NCI-H1930 (cell line): ENCODE results near the gene ANO10.
"Not testable (repeated sequence)": the region's sequence is repeated elsewhere in the genome, so short reads cannot be mapped to it uniquely, and the experiment has no call there.

Experiments used
- DNase-seq, 2 experiments: peaks; one replicate each; lab custom pipeline; 2025; lab: John Stamatoyannopoulos, UW

ANO10 gene

DNA sequence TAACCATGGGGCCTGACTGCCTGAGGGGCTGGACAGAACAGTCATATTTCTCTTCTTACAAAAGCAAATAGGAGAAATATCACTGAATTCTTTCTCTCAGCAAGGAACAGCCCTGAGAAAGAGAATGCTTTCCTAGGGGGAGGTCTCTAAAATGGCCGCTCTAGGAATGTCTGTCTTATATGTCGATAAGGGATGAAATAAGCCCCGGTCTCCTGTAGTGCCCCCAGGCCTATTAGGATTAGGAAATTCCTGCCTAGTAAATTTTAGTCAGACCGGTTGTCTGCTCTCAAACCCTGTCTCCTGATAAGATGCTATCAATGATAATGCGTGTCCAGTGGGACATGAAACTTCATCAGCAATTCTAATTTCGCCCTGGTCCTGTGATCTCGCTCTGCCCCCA is 103.3 kb downstream of the ANO10 start:
- DNase-seq: not testable (repeated sequence)

DNA sequence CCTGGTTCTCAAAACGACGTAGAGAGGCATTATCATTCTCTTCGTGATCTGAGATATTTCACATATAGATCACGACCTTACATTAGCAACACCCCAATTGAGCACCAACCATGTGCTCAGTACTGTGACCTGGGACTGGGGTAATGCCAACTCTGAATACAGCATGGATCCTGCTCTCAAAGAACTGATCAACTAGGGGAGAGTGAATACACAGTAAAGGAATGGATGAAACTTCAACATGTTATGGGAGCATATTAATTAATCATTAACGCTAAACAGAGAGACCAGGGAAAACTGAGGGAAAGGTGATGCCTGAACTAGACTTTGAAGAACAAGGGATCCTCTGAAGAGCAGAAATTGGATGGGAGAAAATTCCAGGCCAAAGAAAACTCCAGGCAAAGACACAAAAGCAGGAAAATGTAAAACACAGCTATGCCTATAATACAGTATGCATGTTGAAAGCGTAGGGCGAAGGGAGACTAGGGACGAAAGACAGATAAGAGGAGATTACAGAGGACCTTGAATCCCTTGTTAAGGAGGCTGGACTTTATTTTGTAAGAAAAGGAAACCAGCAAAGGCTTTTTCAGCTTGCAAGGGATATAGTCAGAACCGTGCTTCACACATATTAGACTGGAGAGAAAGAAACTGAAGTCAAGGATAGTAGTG is 105.7 kb downstream of the ANO10 start:
- no peak for DNase-seq

DNA sequence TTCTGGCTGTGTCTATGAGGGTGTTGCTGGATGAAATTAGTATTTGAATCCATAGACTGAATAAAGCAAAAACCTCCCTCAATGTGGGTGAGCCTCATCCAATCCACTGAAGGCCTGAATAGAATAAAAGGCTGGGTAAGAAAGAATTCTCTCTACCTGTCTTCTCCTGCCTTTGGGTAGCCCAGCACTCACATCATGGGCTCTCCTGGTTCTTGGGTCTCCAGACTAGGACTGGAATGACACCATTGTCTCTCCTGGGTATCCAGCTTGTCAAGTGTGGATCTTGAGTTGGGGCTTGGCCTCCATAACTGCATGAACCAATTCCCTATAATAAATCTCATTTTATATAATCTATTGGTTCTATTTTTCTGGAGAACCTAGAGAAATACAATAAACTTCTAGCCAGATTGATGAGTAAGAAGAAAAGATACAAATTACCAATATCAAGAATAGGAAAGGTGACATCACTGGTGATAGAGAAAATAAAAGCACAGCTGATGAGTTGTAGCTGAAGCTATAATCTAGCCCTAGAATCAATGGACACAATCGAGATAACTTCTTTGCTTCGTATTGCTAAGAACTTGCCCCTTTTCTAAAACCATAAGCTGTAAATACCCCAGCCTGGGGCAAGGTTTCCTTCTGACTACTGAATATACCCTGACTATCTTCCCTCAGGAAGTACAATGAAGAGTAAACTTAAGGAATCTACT is 106.4 kb downstream of the ANO10 start:
- no peak for DNase-seq

DNA sequence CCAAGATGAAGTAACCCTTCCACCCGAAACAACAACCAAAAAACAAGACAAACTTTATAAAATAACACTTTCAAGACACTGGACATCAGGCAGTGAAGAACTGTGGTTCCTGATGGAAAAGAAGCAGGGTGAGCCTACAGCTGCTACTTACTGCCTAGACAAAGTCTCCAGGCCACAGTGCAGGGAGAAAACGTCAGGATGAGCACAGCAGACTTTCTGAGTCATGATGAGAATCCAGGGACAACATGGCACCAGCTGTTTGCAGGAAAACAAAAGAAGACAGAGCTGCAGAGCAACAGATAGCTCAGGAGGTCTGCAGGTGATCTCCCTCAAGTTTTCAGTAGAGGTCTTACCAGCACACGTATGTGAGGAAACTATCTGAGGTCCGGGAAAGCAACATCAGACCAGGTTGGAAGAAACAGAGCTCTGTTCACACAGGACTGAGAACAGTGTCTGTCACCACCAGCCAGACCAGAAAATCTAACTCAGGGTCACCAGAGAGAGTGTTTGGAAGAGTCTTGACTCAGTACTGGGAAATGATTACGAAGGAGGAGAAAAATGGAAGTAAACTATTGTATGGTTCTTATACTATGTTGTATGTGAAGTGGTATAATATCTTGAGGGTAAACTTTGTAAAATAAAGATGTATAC is 108.9 kb downstream of the ANO10 start:
- no peak for DNase-seq

DNA sequence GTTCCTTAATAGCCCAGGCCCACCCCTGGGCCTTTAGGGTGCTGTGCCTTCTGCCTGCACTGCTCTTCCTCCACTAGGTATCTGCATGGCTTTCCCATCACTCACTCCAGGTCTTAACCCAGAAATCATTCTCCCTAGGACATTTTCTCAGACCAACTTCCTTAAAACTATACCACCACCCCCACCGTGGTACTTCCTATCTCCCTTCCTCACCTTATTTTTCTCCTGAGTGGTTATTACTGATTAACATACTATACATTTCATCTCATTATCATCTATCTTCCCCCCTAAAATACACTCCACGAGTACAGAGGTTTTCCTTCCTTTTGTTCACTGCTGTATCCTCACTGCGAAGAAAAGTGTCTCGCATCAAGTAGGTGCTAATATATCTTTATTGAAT is 115.2 kb downstream of the ANO10 start:
- DNase-seq: no peak

DNA sequence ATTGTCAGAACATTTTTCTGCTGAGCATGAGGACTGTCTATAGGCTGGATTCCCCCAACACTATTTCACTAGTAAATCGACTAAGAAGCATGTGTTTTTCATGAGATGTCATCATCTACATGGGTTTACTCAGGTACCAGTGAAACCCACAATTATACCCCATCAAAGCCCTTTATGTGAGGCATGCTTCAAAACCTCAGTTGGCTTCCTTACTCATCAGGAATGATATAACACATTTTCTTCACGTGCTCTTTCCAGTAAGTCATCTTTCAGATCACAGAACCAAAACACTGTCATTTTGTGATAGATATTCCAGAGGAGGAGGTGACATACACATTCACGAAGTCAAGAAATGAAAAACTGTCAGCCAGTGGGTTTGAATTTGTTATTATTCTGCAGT is 116.5 kb downstream of the ANO10 start:
- DNase-seq: peak in 1 of 2 experiments; percentile 17

DNA sequence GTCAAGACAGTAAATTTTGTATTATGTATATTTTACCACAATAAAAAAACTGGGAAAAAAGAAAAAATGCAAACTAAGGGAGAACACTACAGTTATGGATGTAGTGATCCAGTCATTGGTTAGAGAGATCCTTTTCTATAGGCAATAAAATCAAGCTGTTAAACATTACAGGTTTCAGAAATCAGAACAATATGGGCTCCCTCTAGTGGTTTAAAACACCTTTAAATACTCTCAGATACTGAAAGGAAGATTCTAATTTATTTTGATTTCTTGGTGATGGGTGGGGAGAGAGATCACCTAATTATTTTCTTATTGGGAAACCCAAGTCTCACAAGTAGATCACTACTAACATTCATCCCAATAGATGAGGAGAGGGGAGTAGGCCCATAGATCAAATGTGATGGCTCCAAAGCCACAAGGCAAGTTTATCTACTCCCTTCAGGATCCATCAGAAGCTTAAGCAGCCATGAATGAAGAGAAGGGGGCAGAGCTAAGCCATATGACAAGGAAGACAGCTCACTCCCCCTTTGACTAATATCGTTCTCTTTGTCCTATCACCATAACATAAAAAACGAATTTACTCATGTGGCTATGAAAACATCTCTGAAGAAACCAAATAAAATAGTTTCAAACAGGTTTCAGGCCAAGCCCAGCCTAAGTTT is 118.6 kb downstream of the ANO10 start:
- DNase-seq: no peak

DNA sequence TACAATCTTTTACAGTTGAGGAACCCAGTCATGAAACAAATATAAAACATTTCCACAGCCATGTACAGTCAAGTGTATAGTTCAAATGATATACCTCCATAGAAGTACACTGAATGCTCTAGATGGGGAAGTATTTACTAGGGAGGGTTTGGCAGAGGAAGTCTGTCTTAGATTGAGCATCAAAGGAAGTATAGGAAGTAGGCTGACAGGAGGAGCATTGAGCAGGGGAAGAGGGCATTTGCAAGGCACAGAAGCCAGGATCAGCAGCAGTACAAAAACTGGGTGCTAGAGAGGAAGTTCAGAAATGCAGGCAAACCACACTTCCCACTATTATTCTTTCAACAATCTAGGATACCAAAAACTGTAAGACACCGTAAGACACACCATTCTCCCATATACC is 122.6 kb downstream of the ANO10 start:
- DNase-seq: no peak

DNA sequence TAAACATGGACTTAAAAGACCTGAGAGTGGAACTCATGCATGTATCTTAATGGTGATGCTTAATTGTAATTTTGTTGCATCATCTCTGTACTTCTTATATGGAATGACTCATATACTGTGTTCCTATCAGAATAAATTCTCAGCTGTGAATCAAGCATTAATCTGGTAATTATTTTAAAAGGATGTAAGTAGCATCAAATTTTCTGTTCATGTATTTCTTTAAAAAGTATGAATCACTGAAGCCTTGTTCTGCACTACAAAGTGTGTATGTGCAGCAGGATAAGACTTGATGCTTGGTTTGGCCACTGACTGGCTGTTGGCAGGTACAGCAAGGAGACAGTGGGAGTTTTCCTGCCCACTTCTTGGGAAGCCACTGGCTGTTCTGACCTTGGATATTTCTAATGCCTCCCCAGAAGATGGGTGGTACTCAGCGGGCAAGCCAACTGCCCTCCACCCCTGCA is 123.9 kb downstream of the ANO10 start:
- DNase-seq: no peak

DNA sequence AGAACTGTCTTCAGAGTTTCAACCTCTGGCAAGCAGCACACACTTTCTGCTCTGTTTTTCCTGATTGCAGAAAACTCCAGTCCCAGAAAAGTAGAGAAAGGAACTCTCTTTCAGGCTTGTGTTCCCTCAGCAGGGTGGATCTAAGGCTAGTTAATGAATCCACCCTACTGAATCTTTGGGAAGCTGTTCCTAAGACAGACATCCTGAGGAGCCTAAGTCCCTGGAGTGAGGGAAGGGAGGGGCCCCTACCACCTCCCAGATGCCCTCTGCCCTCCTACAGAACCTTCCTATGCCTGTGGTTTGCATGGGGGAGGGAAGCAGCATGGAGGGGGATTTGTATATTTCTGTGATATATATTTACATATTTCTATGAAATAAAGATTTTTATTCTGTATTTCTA is 124.4 kb downstream of the ANO10 start:
- no peak for DNase-seq

DNA sequence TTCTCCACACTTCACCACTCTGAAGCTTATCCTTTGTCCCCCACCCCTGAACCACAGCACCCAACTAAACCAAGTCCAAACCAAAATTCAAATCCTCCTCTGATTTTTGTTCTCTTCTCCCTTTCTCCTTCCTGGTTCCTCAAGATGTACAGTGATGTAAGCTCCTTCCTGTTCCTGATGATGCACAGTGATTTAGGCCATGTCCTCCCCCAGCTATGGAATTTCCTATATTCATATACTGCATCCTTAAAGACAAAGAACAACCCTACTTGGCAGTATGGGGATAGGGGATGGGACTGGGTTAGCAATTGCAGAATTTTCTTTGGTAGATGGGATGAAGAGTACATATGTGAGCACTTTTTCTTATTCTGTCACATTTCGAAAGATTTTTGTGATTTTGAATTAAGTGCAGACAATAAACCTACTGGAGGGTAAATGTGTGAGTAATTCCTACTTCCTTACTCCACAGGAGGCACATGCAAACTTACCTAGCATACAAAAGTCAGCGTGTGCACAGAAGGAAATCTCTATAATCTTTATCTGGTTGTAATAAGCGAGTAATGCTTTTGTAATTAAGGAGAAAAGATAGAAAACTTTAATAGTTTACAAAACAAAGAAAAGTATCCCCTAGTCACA is 125.0 kb downstream of the ANO10 start:
- DNase-seq: no peak

DNA sequence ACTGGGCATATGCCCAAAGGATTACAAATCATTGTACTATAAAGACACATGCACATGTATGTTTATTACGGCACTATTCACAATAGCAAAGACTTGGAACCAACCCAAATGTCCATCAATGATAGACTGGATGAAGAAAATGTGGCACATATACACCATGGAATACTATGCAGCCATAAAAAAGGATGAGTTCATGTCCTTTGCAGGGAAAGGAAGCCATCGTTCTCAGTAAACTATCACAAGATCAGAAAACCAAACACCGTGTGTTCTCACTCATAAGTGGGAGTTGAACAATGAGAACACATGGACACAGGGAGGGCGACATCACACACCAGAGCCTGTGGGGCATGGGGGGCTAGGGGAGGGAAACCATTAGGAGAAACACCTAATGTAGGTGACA is 128.9 kb downstream of the ANO10 start:
- not testable (repeated sequence) for DNase-seq

DNA sequence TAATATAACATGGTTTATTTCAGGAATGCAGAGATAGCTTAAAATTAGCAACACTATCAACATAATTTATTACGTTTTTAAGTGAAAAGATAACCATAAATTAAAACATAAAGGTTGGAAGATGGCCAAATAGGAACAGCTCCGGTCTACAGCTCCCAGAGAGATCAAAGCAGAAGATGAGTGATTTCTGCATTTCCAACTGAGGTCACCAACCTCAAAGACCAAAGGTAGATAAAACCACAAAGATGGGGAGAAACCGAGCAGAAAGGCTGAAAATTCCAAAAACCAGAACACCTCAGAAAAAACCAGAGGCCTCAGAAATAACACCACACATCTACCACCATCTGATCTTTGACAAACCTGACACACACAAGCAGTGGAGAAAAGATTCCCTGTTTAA is 130.0 kb downstream of the ANO10 start:
- DNase-seq: not testable (repeated sequence)

DNA sequence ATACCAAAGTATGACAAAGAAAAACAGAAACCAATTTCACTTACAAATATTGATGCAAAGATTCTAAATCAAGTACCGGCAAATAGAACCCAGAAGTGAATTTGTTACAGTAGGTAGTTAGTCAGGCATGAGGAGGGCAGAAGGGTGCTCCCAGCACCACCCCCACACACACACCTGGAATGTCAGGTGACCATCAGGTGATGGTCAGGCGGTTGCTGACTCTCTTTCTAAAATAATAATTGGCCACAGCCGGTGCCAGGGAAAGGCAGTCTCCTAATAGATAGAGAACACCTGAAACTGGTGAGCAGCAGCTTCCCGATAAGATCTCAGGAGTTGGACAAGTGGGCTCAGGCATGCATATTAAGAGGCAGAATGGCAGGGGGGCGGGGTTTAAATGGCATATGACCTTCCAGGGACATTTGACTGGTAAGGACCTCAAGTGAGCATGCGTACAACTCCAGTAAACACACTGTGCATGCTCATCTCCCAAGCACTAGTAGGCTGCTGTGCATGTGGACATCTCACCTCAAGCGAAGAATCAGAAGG is 131.1 kb downstream of the ANO10 start:
- no peak for DNase-seq

DNA sequence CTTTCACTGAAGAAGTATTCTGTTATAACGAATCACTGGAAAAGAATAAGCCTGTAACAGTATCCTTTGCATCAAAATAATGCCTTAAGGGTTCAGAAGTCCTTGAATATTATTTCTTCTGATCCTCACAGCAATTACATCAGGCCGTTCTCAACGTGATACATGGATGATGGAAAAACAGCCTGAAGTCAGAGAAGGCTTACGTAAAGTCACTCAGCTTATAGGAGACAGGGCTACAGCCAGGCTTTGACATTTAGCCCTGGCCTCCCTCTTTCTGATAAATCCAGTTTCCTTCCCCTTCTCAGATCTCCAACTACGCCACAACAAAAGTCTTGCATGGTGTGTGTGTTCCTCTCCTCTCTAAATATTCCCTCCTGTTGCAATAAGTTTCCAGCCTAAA is 131.9 kb downstream of the ANO10 start:
- DNase-seq: no peak

DNA sequence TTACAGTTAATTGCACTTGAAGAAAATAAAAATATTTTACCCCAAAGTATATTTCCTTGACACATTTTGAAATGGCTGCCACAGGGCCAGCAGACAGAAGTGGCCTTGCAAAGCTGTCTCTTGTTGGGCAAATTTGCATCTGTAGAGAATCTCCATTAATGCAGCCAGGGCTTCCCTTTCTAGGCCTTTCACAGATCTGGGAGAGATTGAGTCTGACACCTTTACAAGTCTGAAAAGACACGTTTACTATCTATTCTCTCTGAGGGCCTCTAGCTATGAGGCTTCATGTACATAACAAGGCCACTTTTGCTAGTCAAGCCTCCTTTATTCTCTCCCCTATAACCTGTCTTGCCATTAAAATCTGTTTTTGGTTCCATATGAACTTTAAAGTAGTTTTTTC is 135.9 kb downstream of the ANO10 start:
- DNase-seq: no peak

DNA sequence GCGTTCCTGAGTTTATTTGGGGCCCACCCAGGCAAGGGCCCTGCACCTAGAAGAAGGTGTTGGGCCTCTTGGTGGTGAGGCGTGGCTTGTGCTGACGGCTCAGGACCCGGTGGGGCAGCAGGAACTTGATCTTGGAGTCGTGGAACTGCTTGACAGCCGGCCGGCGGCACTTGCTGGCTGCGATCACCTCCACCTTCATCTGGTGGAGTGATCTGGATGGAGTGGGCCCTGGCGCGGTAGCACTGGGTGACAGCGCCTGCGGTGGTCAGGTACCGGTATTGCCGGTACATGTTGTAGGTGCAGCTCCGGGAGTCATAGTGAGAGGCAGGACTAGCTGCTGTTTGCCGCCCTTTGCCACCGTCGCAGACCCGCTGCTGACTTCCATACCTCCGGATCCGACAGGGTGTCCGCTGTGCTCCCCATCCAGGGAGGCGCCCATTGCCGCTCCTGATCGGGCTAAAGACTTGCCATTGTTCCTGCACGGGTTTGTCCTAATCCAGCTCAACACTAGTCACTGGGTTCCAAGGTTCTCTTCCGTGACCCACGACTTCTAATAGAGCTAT is 136.8 kb downstream of the ANO10 start:
- DNase-seq: no peak

DNA sequence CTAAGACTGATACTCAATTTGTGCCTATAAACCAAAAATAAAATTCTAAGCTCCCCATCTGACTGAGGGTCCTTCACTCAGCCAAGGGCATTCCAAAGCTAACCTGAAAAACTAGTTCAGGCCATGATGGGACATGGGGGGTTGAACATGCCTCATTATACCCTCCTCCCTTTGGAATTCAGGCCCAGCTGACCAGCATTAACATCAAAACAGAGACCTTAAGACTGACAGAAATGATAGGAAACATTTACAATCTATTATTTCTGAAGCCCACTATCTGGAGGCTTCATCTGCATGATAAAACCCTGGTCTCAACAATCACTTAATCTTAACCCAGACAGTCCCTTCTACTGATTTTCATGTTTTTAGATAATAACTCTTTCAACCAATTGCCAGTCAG is 140.4 kb downstream of the ANO10 start:
- no peak for DNase-seq

DNA sequence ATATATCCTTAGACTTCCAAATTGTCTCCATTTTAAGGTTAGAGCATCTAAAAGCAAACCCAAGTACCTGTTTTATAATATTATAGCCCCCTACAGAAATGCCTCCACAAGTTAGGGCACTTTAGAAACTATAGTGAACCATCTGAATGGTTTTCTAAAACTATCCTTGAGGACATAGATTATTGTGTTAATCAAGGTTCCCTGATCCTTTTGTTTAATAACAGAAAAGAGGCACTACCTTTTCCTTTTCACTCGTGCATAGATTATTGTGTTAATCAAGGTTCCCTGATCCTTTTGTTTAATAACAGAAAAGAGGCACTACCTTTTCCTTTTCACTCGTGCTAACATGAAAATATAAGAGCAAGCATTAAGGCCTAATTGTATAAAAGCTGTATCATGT is 143.0 kb downstream of the ANO10 start:
- DNase-seq: not testable (repeated sequence)

DNA sequence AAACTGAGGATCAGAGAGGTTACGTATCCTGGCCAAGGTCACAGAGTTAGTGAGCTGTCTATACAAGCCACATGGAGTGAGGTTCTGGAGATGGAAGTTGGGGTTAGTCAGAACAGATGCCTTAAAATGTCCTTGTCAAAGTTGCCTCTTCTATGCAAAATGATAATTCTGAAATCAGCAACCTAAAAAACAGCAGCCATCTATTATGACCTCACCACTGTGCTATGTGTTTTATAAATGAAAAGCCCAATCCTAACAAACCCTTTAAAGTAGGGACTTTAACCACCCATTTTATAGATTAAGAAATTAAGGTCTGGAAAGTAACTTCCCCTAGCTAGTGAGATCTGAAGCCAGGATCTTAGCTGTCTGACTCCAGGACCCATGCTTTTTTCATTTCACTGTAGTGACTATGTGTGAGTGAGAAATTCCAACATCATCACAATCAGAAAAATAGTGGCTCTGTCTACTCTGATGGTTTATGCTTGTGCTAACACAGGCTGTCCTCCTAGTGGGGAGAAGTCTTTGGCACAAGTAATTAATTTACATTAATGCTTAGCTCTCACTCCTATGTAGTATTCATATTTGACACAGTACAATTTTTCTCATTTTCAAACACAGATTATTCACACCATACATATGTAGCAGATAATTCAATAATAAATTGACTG is 143.6 kb downstream of the ANO10 start:
- DNase-seq: no peak

DNA sequence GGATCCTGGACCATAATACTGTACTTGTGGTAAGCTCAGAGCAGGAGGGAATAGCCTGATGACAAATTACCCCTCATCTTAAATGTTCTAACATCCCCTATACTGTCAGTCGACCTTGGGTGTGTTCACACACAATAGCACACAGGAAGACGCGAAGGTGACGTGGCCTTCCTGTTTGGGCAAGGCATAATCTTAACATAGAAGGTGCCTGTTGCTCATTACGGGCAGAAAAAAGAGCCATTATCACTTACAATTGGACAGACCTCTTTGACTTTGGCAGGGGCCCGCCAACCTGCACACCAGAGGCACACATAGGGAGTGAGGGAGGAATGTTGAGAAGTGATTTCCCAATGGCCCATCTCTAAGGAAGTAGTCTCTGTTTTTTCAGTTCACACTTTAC is 144.2 kb downstream of the ANO10 start:
- no peak for DNase-seq
